Lower lobe of right lung (tissue), 2 donors: ENCODE data around the gene AP3S2. TPM values are rescaled to one million over a fixed set of nuclear protein-coding genes. Genes with fewer than 3 reads are reported as not detected.

ENCODE experiments used
- ATAC-seq, 2 donors: fragments of 200-7000 bp; cut with Tn5 transposase; one replicate each; pipeline ENCODE4 v1.9.1; 2020 to 2022; ENCODE audit warnings: mild to moderate bottlenecking in 2 of 2, moderate library complexity in 2 of 2
- DNase-seq: peaks from one replicate; pipeline ENCODE4 v3.0.0-alpha.2; 2020
- H3K27ac ChIP-seq: fragments of 200-600 bp; one replicate; pipeline ENCODE4 v1.8.0; 2022
- H3K27me3 ChIP-seq: fragments of 200-600 bp; one replicate; pipeline ENCODE4 v1.8.0; 2022; ENCODE audit warnings: low read depth
- H3K36me3 ChIP-seq: fragments of 200-600 bp; one replicate; pipeline ENCODE4 v1.8.0; 2022; ENCODE audit warnings: mild to moderate bottlenecking
- H3K4me1 ChIP-seq: fragments of 200-600 bp; one replicate; pipeline ENCODE4 v1.8.0; 2022
- H3K4me3 ChIP-seq: fragments of 200-600 bp; one replicate; pipeline ENCODE4 v1.8.0; 2022; ENCODE audit warnings: mild to moderate bottlenecking
- H3K9me3 ChIP-seq: fragments of 200-600 bp; one replicate; pipeline ENCODE4 v1.8.0; 2022
- intact Hi-C: fragments of 100-400 bp; cut with DNase I; formaldehyde crosslinking; loops from one replicate; pipeline ENCODE4 v1.11.0; 2022
- microRNA-seq: library from miRNA; unstranded; fragments of <30 nt; microRNA quantifications from one replicate; pipeline ENCODE4 v1.2.0, GENCODE V29; 2020; ENCODE audit warnings: borderline number of aligned reads
- total RNA-seq: library from RNA; stranded (reverse); fragmentation: NEBNext Ultra II Directional; extraction: Animal tissue kit (Norgen Biotek cat#: 25700); gene quantifications from one replicate; pipeline ENCODE4 v1.2.1, GENCODE V29; 2021
- TF ChIP-seq, protein P1 (sequence below): fragments of 200-600 bp; IDR thresholded peaks from one replicate; pipeline ENCODE4 v1.8.0; 2022; ENCODE audit warnings: antibody characterized with exemption, mild to moderate bottlenecking
- donor health status: DM: no; HTN: yes; CAD: no; lungs with severe emphysema.

The AP3S2 gene
- total RNA-seq, 1 donor from 2014 or later: 36.9 TPM

GRCh38 chr15:89781891-89782618 is 111.7 kb downstream of the AP3S2 start:
- Histone ChIP-seq H3K27me3 (no peaks in the 10 kb centered on the region), H3K36me3 (no peaks in the 10 kb centered on the region), H3K9me3 (no peaks in the 10 kb centered on the region), H3K4me1 (peaks cover 13% of the 10 kb centered on the region), H3K27ac (no peak overlapping the region), H3K4me3 (no peak overlapping the region)
- intact Hi-C loops: no loop called here
- DNase-seq (no peak), ATAC-seq (peak in 1 of 2 donors; percentile 33)
- TF ChIP-seq, protein P1, sequence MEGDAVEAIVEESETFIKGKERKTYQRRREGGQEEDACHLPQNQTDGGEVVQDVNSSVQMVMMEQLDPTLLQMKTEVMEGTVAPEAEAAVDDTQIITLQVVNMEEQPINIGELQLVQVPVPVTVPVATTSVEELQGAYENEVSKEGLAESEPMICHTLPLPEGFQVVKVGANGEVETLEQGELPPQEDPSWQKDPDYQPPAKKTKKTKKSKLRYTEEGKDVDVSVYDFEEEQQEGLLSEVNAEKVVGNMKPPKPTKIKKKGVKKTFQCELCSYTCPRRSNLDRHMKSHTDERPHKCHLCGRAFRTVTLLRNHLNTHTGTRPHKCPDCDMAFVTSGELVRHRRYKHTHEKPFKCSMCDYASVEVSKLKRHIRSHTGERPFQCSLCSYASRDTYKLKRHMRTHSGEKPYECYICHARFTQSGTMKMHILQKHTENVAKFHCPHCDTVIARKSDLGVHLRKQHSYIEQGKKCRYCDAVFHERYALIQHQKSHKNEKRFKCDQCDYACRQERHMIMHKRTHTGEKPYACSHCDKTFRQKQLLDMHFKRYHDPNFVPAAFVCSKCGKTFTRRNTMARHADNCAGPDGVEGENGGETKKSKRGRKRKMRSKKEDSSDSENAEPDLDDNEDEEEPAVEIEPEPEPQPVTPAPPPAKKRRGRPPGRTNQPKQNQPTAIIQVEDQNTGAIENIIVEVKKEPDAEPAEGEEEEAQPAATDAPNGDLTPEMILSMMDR: no peak

DNA sequence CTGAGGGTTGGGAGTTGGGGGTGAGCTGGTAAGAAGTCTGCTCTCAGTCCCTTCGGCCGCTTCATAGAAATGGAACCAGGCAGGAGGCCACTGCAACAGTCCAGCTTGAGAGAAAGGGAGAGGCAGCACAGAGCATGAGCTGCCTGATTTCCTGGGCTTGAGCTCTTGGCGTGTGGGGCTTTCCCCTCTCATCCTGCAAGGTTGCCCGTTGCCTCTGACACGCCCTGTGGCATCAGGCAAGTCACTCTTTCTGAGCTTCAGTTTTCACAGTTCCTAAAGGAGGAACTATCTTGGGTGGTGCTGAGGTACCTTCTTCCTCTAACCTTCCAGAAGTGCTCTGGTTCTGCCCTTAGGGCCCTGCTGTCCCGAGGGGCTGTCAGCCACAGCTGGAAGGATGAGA is 112.7 kb downstream of the AP3S2 start:
- intact Hi-C loops: no loop called here

DNA sequence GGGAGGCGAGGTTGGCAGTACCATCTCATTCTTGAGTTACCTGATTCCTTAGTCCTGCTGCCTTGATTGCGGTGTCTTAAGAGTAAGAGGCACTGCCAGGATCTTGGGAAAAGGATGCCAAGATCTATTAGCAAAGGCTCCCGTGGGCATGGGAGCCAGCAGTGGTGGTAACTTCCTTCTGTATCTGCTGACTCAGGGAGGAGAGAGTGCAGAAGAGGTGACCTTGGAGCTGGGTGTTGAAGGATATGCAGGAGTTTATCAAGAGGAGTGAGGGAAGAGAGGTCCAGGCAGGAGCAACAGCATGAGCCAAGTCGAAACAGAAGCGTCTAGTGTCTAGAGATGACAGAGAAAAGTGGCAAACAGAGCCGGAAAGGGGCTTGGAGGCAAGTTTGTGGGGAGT is 113.2 kb downstream of the AP3S2 start:
- no peak overlapping the region for H3K27ac ChIP-seq
- H3K36me3 ChIP-seq: no peaks in the 10 kb centered on the region
- intact Hi-C loops: no loop called here
- DNase-seq: no peak
- ATAC-seq: no peak
- no peak overlapping the region for H3K4me3 ChIP-seq
- H3K4me1 ChIP-seq: peaks cover 25% of the 10 kb centered on the region
- H3K9me3 ChIP-seq: no peaks in the 10 kb centered on the region
- TF ChIP-seq, protein P1: no peak
- no peaks in the 10 kb centered on the region for H3K27me3 ChIP-seq

More for the DNA sequence above, 112.7 kb downstream of the AP3S2 start:
- TF ChIP-seq, protein P1: no peak
- no peaks in the 10 kb centered on the region for H3K9me3 ChIP-seq
- no peak for DNase-seq
- no peaks in the 10 kb centered on the region for H3K36me3 ChIP-seq
- H3K4me3 ChIP-seq: no peak overlapping the region
- H3K27me3 ChIP-seq: no peaks in the 10 kb centered on the region
- no peak for ATAC-seq
- peaks cover 23% of the 10 kb centered on the region for H3K4me1 ChIP-seq
- no peak overlapping the region for H3K27ac ChIP-seq

Small RNA genes within 50 kb of the gene (microRNA-seq; reads per million reads assigned to microRNA genes)
- gene MIR5009 (not detected), gene MIR5094 (not detected)

Other genes starting within 250 kb of the AP3S2 start
- 1.5 TPM for gene KIF7, start 238.5 kb downstream of the AP3S2 start, total RNA-seq
- gene PLIN1, start 214.6 kb downstream of the AP3S2 start, total RNA-seq: 1.3 TPM
- 10.1 TPM for gene PEX11A, start 203.2 kb downstream of the AP3S2 start, total RNA-seq
- gene WDR93, start 203.2 kb downstream of the AP3S2 start, total RNA-seq: 1.2 TPM
- gene MESP1, start 142.7 kb downstream of the AP3S2 start, total RNA-seq: 0.53 TPM
- not detected for gene MESP2, start 117.7 kb downstream of the AP3S2 start, total RNA-seq
- 104 TPM for gene ANPEP, start 79.1 kb downstream of the AP3S2 start, total RNA-seq
- 30.9 TPM for gene ARPIN, start 19.0 kb upstream of the AP3S2 start, total RNA-seq
- 50.7 TPM for gene ZNF710, start 107.3 kb upstream of the AP3S2 start, total RNA-seq
- 46.7 TPM for gene IDH2, start 208.5 kb upstream of the AP3S2 start, total RNA-seq